Activated naive CD4-positive, alpha-beta T cell treated with anti-CD3 and anti-CD28 coated beads for 36 hours (primary cell): ENCODE results near the gene SLC38A10. TPM values are rescaled to one million over a fixed set of nuclear protein-coding genes. Genes with fewer than 3 reads are reported as not detected.

Experiments used
- CTCF ChIA-PET: fragments of 350-600 bp; sonication (Branson Sonifier 250); formaldehyde crosslinking; loops from one replicate; lab custom pipeline; 2021; ENCODE audit warnings: antibody characterized with exemption; lab: Charles Lee
- DNase-seq: peaks from one replicate; pipeline ENCODE4 v3.0.0-alpha.2; 2020
- H3K27ac Mint-ChIP-seq: one replicate; pipeline ENCODE4 v1.8.0; 2021; ENCODE audit warnings: mild to moderate bottlenecking, mixed read lengths
- H3K27me3 Mint-ChIP-seq: one replicate; pipeline ENCODE4 v1.8.0; 2021; ENCODE audit warnings: low read depth, mixed read lengths
- H3K36me3 Mint-ChIP-seq: one replicate; pipeline ENCODE4 v1.8.0; 2021; ENCODE audit warnings: low read depth, mixed read lengths
- H3K4me1 Mint-ChIP-seq: one replicate; pipeline ENCODE4 v1.8.0; 2021; ENCODE audit warnings: low read depth, mixed read lengths
- H3K4me3 Mint-ChIP-seq: one replicate; pipeline ENCODE4 v1.8.0; 2021; ENCODE audit warnings: mild to moderate bottlenecking, moderate library complexity, mixed read lengths
- H3K9me3 Mint-ChIP-seq: one replicate; pipeline ENCODE4 v1.8.0; 2021; ENCODE audit warnings: mixed read lengths
- intact Hi-C: fragments of 100-400 bp; cut with micrococcal nuclease; formaldehyde crosslinking; loops from one replicate; pipeline ENCODE4 v1.15.1; 2023
- total RNA-seq, 2 experiments: library from RNA; stranded (reverse); gene quantifications; one replicate each; pipeline ENCODE4 v1.2.3, GENCODE V29; 2021

Gene SLC38A10
- total RNA-seq, 2 experiments from 2014 or later: 29.1 to 31.9 TPM

- Mint-ChIP-seq H3K36me3 (no peaks in the 10 kb centered on the region), H3K4me3 (no peak overlapping the region), H3K4me1 (no peaks in the 10 kb centered on the region), H3K27ac (no peak overlapping the region), H3K9me3 (no peaks in the 10 kb centered on the region), H3K27me3 (no peaks in the 10 kb centered on the region)
- DNase-seq: no peak
- intact Hi-C loops: no loop called here
- CTCF ChIA-PET: interaction anchor here (1.0 kb wide), 1 partner anchor 100 kb away, joined by 3 read pairs; no protein-coding TSS in a partner anchor
Observed at GRCh38 chr17:81202318-81202717, 92.8 kb downstream of the SLC38A10 start.

DNA sequence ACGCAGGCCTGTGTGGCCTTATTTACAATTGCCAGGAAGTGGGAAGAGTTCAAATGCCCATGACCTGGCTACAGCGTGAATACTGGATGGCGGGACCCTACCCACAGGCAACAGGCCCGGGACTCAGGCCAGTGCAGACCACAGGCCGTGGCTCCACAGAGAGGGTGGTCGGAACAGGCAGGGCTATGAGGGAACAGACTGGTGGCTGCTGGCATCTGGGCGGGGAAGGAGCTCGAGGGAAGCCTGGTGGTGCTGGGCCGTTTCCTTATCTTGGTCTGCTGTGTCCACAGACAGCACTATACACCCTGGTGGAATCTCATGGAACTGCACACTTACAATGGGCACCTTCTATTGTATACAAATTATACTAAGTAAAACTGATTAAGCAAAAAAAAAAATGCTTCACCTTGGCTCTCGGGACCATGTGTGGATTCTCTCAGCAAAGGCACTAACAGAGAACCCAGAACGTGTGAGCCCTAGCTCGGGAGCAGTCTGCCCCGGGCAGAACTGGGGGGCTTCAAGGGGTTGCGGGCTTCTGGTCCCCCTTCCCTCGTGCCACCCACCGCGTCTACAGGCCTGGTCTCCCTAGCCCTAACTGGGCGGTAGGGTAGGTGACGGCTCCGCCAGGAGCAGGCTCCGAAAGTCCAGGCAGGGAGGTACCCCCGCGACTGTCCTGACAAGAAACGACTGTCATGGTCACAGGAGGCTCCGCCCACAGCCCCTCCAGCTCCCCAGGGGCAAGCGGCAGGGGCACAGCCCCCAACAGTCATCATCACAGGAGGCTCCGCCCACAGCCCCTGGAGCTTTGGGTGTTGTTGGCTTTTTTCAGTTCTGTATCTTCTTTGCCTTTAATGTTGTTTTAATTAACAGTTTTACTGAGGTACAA is 94.2 kb downstream of the SLC38A10 start:
- no peaks in the 10 kb centered on the region for H3K27me3 Mint-ChIP-seq

DNA sequence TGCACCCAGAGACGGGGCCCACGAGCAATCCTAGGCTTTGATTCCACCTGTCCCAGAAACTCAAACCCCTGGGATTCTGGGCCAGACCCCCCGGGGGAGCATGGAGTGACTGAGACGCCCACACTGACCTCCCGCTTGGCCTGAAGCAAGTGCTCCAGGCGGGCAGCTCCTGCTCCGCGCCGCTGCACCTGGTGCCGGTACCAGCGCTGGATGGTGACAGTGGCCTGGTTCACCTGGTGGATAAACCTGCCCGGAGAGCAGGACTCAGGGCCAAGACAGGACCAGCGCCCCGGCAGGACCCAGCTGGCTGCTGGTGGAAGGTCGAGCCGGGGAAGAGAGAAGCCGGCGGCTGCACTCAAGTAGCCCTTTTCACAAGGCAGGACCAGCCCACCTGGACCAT is 94.9 kb downstream of the SLC38A10 start:
- DNase-seq: no peak
- no peaks in the 10 kb centered on the region for H3K4me1 Mint-ChIP-seq
- intact Hi-C loops: no loop called here
- H3K27me3 Mint-ChIP-seq: no peaks in the 10 kb centered on the region
- H3K36me3 Mint-ChIP-seq: no peaks in the 10 kb centered on the region
- no peak overlapping the region for H3K4me3 Mint-ChIP-seq
- CTCF ChIA-PET: interaction anchor here (0.6 kb wide), 1 partner anchor 169 kb away, joined by 4 read pairs; no protein-coding TSS in a partner anchor
- no peaks in the 10 kb centered on the region for H3K9me3 Mint-ChIP-seq
- no peak overlapping the region for H3K27ac Mint-ChIP-seq

More for the DNA sequence above, 94.2 kb downstream of the SLC38A10 start:
- CTCF ChIA-PET: interaction anchor here (0.5 to 0.6 kb wide), 2 partner anchors 168 to 296 kb away, joined by 3 to 4 read pairs; no protein-coding TSS in a partner anchor
- Mint-ChIP-seq H3K36me3 (no peaks in the 10 kb centered on the region), H3K4me3 (no peak overlapping the region), H3K9me3 (no peaks in the 10 kb centered on the region), H3K4me1 (no peaks in the 10 kb centered on the region), H3K27ac (no peak overlapping the region)
- DNase-seq: peak; percentile 36
- intact Hi-C loops: no loop called here

DNA sequence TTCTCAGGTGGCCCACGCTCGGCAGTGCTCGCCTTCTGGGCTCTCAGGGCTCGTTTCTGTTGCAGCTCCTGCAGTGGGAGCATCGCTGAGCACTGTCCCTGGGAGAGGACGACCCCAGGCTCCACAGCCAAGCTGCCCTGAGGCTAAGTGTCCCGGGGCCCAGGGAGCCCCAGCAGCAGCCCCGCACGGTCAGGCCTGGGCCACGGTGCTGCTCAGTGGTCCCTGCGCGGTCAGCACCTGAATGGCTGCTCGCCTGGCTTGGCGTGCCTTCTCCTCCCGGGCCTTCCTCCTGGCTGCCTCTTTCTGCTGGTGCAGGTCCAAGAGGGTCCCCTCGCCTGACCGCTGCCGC is 95.7 kb downstream of the SLC38A10 start:
- Mint-ChIP-seq H3K36me3 (no peaks in the 10 kb centered on the region), H3K27ac (no peak overlapping the region), H3K4me3 (no peak overlapping the region), H3K9me3 (no peaks in the 10 kb centered on the region), H3K4me1 (no peaks in the 10 kb centered on the region), H3K27me3 (no peaks in the 10 kb centered on the region)
- intact Hi-C loops: no loop called here
- DNase-seq: no peak
- CTCF ChIA-PET: no interaction called here

DNA sequence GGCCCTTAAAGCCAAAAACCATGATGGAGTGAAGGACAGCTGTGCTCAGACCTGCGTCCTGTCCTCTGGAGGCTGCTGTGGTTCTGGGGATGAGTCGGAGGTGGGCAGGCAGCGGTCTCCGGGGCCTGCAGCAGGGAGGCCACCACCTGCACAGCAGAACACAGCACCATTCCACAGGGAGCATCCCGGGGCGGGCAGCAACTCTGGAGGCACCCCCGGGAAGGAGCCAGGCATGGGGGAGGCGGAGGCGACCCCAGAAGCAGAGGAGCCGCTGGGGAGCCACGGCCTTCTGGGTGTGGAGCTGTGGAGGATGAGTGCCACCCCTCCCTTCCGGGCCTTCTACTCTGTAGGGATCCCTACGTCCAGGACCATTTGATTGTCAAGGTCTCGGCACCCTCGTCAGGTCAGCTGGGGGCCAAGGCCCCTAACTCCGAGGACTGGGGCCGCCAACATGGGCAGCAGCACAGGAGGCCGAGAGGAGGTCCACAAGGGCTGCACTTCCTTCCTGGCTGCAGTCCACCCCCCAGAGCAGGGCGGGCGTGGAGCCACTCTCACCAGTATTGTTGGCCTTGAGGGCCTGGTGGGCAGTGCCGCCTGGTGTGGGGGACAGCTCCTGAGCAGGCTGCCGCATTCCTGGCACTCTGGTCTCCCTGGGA is 96.2 kb downstream of the SLC38A10 start:
- CTCF ChIA-PET: no interaction called here
- H3K27ac Mint-ChIP-seq: no peak overlapping the region
- no peak for DNase-seq
- no peaks in the 10 kb centered on the region for H3K9me3 Mint-ChIP-seq
- H3K27me3 Mint-ChIP-seq: no peaks in the 10 kb centered on the region
- intact Hi-C loops: no loop called here
- no peaks in the 10 kb centered on the region for H3K36me3 Mint-ChIP-seq
- no peaks in the 10 kb centered on the region for H3K4me1 Mint-ChIP-seq
- no peak overlapping the region for H3K4me3 Mint-ChIP-seq

DNA sequence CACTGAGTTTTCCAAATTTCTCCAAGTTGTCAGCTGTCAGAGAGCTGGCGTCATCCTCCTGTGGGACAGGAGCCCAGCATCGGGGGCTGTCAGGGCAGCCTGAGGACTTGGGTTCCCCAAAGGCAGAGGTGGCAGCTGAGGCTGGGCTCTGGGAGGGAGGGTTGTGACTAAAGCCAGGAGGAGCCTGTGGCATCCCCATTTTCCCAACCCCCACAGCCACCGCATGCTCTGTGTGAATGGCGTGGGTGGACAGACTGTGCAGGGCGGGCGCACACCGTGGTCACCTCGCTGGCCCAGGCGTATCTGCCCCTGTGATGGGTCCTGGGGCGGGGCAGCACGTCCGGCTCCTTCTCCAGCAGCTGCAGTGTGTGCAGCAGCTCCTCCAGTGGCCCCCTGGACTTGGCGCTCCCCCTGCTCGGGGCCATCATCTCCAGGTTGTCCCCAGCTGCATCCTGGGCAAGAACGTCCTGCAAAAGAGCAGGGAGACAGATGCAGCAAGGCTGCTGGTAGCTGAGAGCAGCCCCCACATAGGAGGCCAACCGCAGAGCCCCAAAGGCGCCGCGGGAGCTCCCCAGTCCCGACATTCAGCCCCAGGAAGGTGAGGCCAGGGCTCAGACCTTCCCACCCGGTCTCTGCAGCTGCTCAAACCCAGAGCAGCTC is 97.1 kb downstream of the SLC38A10 start:
- intact Hi-C loops: no loop called here
- CTCF ChIA-PET: no interaction called here
- H3K9me3 Mint-ChIP-seq: no peaks in the 10 kb centered on the region

GRCh38 chr17:81197409-81197795 is 97.7 kb downstream of the SLC38A10 start:
- intact Hi-C loops: no loop called here

More for the DNA sequence above, 97.1 kb downstream of the SLC38A10 start:
- no peak for DNase-seq
- Mint-ChIP-seq H3K36me3 (no peaks in the 10 kb centered on the region), H3K4me1 (no peaks in the 10 kb centered on the region), H3K4me3 (no peak overlapping the region), H3K27me3 (no peaks in the 10 kb centered on the region), H3K27ac (no peak overlapping the region)

DNA sequence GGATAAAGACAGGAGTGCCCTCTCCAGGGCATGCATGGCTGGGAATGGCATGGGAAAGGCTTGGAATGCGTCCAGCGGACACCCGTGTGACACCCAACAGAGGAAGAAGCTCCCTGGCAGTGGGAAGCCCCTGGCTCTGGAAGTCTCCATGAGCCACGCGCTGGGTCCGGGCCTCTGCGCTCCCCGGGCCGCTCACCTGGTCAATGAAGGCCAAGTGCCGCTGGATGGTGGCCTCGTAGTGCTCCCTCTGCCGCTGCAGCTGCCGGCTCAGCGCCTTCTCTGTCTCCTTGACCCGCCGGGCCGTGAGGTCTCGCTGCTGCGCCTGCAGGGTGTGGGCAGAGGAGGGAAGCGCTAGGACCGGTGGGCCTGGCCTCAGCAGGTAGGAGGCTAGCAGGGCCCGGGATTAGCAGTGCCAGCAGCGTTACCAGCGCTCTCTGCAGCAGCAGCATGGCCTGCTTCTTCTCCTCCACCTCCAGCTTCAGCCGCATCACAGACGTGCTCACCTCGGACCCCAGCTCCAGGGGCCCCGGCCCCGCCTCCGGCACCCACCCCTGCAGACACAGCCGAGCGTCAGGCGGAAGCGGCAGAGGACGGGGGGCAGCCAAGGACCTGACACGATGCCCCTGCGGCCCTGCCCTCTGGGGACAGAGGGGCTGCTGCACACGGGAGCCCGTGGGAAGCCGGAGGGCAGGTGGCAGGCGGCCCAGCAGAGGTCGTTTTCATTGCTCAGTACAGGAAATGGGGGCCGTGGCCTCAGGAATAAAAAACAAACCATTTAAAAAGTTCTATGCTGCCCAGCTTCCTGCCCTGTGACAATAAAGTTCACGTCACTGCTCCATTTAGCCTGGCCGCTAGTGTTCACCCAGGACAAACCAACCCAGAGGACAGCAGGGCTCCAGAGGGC is 98.3 kb downstream of the SLC38A10 start:
- intact Hi-C loops: no loop called here
- H3K4me1 Mint-ChIP-seq: no peaks in the 10 kb centered on the region
- no peak for DNase-seq
- H3K27me3 Mint-ChIP-seq: no peaks in the 10 kb centered on the region
- no peak overlapping the region for H3K4me3 Mint-ChIP-seq
- no peaks in the 10 kb centered on the region for H3K36me3 Mint-ChIP-seq
- H3K9me3 Mint-ChIP-seq: no peaks in the 10 kb centered on the region
- no peak overlapping the region for H3K27ac Mint-ChIP-seq
- CTCF ChIA-PET: no interaction called here

More at GRCh38 chr17:81197409-81197795, 97.7 kb downstream of the SLC38A10 start:
- Mint-ChIP-seq H3K27ac (no peak overlapping the region), H3K4me1 (no peaks in the 10 kb centered on the region), H3K9me3 (no peaks in the 10 kb centered on the region), H3K27me3 (no peaks in the 10 kb centered on the region), H3K4me3 (no peak overlapping the region), H3K36me3 (no peaks in the 10 kb centered on the region)
- DNase-seq: no peak
- CTCF ChIA-PET: no interaction called here

DNA sequence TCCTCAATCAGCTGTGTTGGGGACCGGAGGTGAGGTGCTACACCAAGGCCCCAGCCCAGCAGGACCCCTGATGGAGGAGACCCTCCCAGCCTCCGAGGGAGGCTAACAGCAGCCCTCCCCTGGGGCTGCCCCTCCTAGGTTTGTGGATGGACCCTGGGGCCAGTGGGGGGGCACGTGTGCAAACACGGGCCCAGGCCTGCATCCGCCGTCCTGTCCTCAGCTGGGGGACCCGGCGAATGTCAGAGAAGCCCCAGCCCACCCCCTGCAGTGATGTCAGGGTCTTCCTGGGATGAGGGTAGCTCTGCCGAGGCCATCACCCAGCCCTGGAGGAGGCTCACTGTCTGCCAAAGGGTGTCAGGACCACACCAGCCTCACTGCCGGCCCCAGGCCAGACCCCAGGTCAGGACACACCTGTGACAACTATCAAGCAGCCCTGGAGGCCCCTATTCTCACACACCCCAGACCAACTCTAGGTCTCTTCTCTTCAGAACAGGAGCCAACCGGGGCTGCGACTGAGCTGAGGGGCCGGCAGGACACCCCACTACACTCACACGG is 99.1 kb downstream of the SLC38A10 start:
- Mint-ChIP-seq H3K36me3 (no peaks in the 10 kb centered on the region), H3K27me3 (no peaks in the 10 kb centered on the region), H3K4me1 (no peaks in the 10 kb centered on the region), H3K27ac (no peak overlapping the region), H3K9me3 (no peaks in the 10 kb centered on the region), H3K4me3 (no peak overlapping the region)
- no peak for DNase-seq
- CTCF ChIA-PET: no interaction called here
- intact Hi-C loops: no loop called here
